Measurements from ENCODE around the gene HOXB3.
"Not testable (repeated sequence)": the region's sequence is repeated elsewhere in the genome, so short reads cannot be mapped to it uniquely, and the experiment has no call there.

The HOXB3 gene

GRCh38 chr17:48515925-48516900, 73.8 kb downstream of the HOXB3 start:
- no peak for DNase-seq

GRCh38 chr17:48514477-48514876, 75.6 kb downstream of the HOXB3 start:
- no peak for DNase-seq

- no peak for DNase-seq
These were observed 76.2 kb downstream of the HOXB3 start for GRCh38 chr17:48513666-48514455.

- DNase-seq = peak; percentile 20
These were observed 76.9 kb downstream of the HOXB3 start for GRCh38 chr17:48513097-48513496.

GRCh38 chr17:48510761-48511604, 79.1 kb downstream of the HOXB3 start:
- peak; percentile 41 for DNase-seq

DNA sequence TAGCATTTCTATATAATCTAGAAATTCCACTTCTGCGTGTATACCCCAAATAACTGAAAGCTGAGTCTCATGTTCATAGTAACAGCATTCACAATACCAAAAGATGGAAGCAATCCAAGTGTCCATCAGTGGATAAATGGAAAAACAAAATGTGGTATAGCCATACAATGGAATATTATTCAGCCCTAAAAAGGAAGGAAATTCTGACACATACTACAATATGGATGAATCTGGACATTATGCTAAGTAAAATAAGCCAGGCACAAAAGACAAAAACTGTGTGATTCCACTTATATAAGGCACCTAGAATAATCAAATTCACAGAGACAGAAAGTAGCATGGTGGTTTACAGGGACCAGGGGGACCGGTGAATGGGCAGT, 79.7 kb downstream of the HOXB3 start:
- DNase-seq = no peak

DNA sequence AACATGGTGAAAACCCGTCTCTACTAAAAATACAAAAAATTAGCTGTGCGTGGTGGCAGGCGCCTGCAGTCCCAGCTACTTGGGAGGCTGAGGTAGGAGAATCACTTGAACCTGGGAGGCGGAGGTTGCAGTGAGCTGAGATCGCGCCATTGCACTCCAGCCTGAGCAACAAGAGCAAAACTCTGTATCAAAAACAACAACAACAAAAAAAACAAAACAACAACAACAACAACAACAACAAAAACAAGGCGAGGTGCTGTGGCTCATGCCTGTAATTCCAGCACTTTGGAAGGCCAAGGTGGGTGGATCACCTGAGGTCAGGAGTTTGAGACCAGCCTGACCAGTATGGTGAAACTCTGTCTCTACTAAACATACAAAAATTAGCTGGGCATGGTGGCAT, 80.3 kb downstream of the HOXB3 start:
- DNase-seq = not testable (repeated sequence)

DNA sequence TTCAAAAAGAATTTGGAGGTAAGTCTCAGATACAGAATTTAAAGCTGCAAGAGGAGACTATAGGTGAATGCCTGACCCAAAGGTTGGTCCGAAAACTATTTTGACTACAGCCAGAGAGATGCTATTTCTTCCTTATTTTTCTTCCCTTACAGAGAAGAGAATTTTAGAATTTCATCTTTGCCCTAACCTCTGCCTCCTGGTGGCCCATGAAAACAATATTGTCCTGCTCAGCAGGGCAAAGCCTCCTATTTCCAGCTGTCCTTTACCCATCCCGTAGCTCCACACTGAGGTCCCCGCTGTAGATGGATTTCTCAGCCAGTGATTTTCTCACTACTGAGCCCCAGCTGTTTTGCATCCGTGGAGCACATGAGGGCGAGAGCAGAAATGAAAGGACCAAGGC, 83.8 kb downstream of the HOXB3 start:
- no peak for DNase-seq

DNA sequence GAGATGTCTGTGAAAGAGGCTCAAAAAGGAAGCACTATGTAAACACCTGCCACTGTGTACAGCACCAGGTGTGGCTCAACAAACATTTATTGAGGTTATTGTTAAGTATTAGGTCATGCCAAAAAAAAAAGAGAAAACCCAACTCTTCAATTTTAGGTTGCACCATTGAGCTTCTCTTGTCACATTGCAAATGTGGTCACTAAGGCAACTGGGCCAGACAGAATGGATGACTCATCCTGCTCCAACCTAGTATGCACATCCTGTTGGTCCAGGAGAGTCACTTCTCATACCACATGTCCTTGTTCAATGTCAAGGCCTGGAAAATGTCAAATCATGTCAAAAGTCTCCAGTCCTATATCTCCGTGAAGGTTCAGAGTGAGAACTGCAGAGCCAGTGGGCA, 84.3 kb downstream of the HOXB3 start:
- peak; percentile 87 for DNase-seq

- DNase-seq = no peak
These were observed 85.1 kb downstream of the HOXB3 start for GRCh38 chr17:48504953-48505352.

GRCh38 chr17:48503747-48504146, 86.3 kb downstream of the HOXB3 start:
- no peak for DNase-seq

GRCh38 chr17:48502901-48503300, 87.1 kb downstream of the HOXB3 start:
- DNase-seq = no peak

- no peak for DNase-seq
These were observed 87.7 kb downstream of the HOXB3 start for GRCh38 chr17:48502312-48502711.

DNA sequence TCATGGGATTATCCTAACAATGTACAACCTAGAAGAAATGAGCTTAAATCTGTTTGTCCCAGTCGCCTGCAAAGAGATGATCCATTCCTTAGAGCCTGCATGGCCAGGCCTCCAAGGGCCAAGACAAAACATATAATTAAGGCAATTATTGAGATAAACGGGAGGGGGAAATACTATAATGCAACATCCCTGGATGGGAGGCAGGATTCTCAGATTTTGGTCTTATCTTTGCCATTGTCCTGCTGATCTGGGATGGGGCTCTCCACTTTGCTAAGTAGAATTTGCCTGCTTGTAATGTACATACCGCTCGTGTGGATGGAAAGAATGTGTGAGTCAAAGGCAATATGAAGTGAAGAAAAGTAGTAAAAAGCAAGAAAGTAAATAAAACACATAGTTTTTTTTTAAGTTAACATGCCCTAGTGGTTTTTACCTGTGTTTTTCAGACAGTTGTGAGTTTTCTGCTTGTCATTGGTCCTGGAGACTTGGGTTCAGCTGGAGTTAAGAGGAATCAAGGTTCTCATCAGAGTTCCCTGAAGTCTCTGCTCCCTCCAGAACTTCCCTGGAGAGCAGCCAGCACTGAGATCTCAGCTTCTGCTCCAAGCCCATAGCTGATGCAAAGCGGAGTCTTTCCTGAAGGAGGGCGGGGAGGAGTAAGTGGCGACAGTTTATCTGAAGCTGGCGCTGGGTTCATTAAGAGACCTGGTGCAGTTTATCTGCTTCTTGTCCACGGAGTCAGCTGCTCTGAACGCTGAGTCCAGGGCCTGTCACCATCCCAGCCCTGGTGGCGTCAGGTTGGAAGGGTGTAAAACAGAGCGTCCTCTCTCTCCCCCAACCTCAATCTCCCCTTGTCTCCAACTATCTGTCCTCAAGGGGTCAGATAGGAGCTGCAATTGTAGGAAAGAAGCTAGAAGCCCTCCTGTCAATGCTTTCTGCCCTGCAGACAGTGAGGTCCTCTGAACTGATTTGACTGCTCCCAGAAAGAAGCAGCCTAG, 89.3 kb downstream of the HOXB3 start:
- DNase-seq = no peak

- no peak for DNase-seq
These were observed 90.2 kb downstream of the HOXB3 start for GRCh38 chr17:48499735-48500434.

GRCh38 chr17:48499248-48499647, 90.8 kb downstream of the HOXB3 start:
- no peak for DNase-seq
